ENCODE data around the gene R3HDM2. TPM values are rescaled to one million over a fixed set of nuclear protein-coding genes. Genes with fewer than 3 reads are reported as not detected.

The R3HDM2 gene
- polyA plus RNA-seq, 1 experiment, result 20.0 TPM

DNA sequence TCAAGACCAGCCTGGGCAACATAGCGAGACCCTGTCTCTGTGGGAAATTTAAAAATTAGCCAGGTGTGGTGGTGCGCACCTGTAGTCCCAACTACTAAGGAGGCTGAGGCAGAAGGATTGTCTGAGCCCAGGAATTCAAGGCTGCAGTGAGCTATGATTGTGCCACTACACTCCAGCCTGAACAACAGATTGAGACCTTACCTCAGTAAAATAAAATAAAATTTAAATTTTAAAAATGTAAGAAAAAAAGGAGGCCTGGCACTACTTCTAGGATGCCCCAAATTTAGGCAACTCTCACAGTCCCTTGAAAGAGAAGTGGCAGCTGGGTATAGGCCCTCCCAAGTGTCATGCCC lies 23.3 kb upstream of the R3HDM2 start:
- CTCF ChIA-PET, result interaction anchor here (0.9 to 5.7 kb wide), 12 partner anchors 8 to 240 kb away, joined by 3 to 294 read pairs (median 11); no protein-coding TSS in a partner anchor
- no peaks in the 10 kb centered on the region for H3K27me3 ChIP-seq (ENCODE audit: control insufficient read depth, insufficient read depth, low read length)
- peak overlapping the region; percentile 98 for H3K27ac ChIP-seq (ENCODE audit: low read depth, low read length)
- peaks cover 3% of the 10 kb centered on the region; the same call in 1 of the 2 replicates for H3K9me3 ChIP-seq (ENCODE audit: control insufficient read depth, insufficient read depth, low read length)
- H3K4me3 ChIP-seq (ENCODE audit: low read depth, low read length), result no peak overlapping the region
- POLR2A ChIA-PET, result no interaction called here
- DNase-seq (ENCODE audit: low read depth, low spot score), result no peak
- TF ChIP-seq, protein P1, sequence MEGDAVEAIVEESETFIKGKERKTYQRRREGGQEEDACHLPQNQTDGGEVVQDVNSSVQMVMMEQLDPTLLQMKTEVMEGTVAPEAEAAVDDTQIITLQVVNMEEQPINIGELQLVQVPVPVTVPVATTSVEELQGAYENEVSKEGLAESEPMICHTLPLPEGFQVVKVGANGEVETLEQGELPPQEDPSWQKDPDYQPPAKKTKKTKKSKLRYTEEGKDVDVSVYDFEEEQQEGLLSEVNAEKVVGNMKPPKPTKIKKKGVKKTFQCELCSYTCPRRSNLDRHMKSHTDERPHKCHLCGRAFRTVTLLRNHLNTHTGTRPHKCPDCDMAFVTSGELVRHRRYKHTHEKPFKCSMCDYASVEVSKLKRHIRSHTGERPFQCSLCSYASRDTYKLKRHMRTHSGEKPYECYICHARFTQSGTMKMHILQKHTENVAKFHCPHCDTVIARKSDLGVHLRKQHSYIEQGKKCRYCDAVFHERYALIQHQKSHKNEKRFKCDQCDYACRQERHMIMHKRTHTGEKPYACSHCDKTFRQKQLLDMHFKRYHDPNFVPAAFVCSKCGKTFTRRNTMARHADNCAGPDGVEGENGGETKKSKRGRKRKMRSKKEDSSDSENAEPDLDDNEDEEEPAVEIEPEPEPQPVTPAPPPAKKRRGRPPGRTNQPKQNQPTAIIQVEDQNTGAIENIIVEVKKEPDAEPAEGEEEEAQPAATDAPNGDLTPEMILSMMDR (IDR thresholded peaks at IDR 0.05; ENCODE audit: low read depth, low read length), result no peak

DNA sequence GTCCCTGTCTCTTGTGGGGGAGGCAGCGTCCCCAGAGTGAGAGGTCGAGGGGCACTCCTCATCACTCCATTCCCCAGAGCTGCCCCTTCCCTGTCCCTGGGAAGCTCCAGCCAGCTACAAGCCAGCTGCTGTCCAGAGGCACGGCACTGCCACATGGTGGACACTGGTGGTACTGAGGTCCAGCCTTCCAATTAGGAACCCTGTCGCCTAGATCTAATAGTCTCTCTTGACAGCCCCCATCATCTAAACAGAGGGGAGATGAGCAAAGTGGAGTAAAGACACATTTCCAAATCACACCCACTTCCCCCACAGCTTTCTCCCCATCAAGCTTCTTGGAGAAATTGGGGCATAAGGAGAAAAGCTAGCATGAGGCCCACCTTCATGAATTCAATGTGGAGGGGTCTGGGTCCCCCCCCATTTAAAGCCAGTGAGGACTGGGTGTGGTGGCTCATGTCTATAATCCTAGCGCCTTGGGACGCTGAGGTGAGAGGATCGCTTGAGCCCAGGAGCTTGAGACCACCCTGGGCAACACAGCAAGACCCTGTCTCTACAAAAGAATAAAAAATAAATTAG lies 22.2 kb upstream of the R3HDM2 start:
- H3K27ac ChIP-seq (ENCODE audit: low read depth, low read length), result peak overlapping the region; percentile 98
- TF ChIP-seq, protein P1 (IDR thresholded peaks at IDR 0.05; ENCODE audit: low read depth, low read length), result peak; percentile 98
- H3K9me3 ChIP-seq (ENCODE audit: control insufficient read depth, insufficient read depth, low read length), result peaks cover 3% of the 10 kb centered on the region; the same call in 1 of the 2 replicates
- H3K27me3 ChIP-seq (ENCODE audit: control insufficient read depth, insufficient read depth, low read length), result no peaks in the 10 kb centered on the region
- no peak overlapping the region for H3K4me3 ChIP-seq (ENCODE audit: low read depth, low read length)
- DNase-seq (ENCODE audit: low read depth, low spot score), result no peak
- ChIA-PET CTCF (interaction anchor here (0.6 to 5.7 kb wide), 49 partner anchors 8 to 239 kb away, joined by 3 to 294 read pairs (median 4); partner anchors contain the start of genes INHBC and SHMT2), POLR2A (interaction anchor here (0.9 to 1.4 kb wide), 6 partner anchors 23 to 191 kb away, joined by 3 to 9 read pairs (median 4); no protein-coding TSS in a partner anchor)

DNA sequence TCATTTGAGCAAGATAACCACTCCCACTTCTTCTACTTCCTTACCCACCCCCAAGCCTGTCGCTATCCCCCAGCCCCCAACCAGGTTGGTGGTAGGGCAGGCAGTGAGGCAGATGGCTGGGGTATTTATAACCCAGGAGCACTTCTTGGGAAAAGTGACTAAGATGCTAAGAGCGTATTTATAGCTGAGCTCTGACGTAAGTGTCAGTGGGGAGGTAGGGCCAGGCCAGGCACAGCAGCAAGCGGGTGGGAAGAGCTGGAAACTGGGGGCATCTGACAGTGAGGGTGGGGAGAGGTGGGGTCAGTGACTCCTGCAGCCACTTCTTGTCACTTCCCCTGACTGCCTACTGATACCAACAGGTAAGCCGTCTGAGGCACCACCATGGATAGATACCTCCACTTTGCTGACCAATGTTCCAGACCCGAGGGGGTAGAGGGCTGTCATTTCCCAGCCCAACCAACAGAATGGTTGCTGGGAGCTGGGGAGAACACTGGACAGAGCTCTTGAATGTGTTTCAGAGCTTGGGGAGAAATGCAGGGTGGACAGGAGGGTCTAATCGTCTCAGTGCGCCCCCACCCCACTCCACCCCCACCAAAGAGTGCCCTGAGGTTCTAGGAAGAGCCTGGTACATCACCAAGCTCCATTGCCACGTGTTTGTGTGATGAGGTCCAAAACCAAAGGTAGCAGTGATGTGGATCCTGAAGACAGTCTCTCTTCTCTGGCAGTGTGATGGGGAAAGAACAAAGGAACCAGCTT lies 21.5 kb upstream of the R3HDM2 start:
- Histone ChIP-seq H3K27ac (ENCODE audit: low read depth, low read length) (peak overlapping the region; percentile 98), H3K9me3 (ENCODE audit: control insufficient read depth, insufficient read depth, low read length) (peaks cover 3% of the 10 kb centered on the region; the same call in 1 of the 2 replicates), H3K4me3 (ENCODE audit: low read depth, low read length) (no peak overlapping the region), H3K27me3 (ENCODE audit: control insufficient read depth, insufficient read depth, low read length) (no peaks in the 10 kb centered on the region)
- TF ChIP-seq, protein P1 (IDR thresholded peaks at IDR 0.05; ENCODE audit: low read depth, low read length), result no peak
- peak; percentile 84 for DNase-seq (ENCODE audit: low read depth, low spot score)
- POLR2A ChIA-PET, result interaction anchor here (0.9 to 1.4 kb wide), 6 partner anchors 22 to 191 kb away, joined by 3 to 9 read pairs (median 4); no protein-coding TSS in a partner anchor
- CTCF ChIA-PET, result interaction anchor here (0.5 to 5.7 kb wide), 48 partner anchors 8 to 690 kb away, joined by 3 to 294 read pairs (median 4); partner anchors contain the start of genes INHBC and SHMT2

DNA sequence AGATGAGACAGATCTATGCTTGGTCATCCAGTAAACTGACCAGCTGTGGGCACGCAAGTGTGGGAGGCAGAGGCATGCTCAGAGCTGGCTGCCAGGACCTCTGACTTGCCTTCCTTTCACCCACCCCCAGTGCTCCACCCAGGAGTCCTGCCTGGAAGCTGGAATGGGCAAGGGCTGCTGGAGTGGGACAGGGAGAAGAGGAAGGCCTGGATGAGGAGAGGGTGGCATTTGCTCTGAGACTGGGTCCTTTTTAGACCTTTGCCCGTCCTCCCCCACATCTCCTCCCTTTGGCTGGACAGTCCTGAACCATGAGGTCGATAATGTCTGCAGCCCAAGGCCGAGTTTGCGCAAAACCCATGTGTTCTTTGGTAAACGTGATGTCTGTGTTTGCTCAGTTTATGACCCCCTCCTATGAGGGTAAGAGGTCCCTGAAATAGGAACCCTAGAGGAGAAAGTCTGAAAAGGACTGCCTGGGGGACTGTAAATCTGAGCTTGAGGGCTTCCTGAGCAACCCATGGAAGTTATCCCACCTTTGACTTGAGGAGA lies 20.5 kb upstream of the R3HDM2 start:
- Histone ChIP-seq H3K27me3 (ENCODE audit: control insufficient read depth, insufficient read depth, low read length) (no peaks in the 10 kb centered on the region), H3K4me3 (ENCODE audit: low read depth, low read length) (no peak overlapping the region), H3K9me3 (ENCODE audit: control insufficient read depth, insufficient read depth, low read length) (peaks cover 3% of the 10 kb centered on the region; the same call in 1 of the 2 replicates), H3K27ac (ENCODE audit: low read depth, low read length) (peak overlapping the region; percentile 11)
- POLR2A ChIA-PET, result no interaction called here
- TF ChIP-seq, protein P1 (IDR thresholded peaks at IDR 0.05; ENCODE audit: low read depth, low read length), result no peak
- DNase-seq (ENCODE audit: low read depth, low spot score), result no peak
- CTCF ChIA-PET, result interaction anchor here (0.8 to 5.7 kb wide), 9 partner anchors 8 to 209 kb away, joined by 3 to 294 read pairs (median 12); partner anchors contain the start of gene GLI1
